ENCODE results near the gene NCCRP1. TPM values are rescaled to one million over a fixed set of nuclear protein-coding genes. Genes with fewer than 3 reads are reported as not detected.

Gene NCCRP1
- total RNA-seq, 1 donor from 2014 or later, result 6.0 TPM

DNA sequence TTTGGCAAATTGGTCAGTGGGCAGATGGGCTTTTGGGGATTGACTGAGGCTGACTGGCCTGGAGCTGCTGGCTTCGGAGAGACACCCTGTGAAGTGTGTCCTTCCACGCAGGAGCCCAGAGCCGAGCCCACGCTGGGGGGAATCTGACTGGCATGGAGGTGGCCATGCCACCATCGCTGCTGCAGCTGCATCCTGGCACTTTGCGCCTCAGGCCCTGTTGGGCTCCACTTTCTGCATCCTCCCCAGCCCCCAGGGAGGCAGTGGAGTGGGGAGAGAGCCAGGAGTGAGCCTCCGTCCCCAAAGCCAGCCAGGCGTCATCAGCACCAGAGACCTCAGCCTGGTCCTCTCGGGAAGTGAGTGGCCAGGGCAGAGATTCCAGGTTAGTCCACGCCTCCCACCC is 17.0 kb upstream of the NCCRP1 start:
- Histone ChIP-seq H3K27me3 (ENCODE audit: control insufficient read depth, insufficient read depth, low read length) (no peaks in the 10 kb centered on the region), H3K4me3 (ENCODE audit: low read depth, low read length) (no peak overlapping the region), H3K36me3 (ENCODE audit: control insufficient read depth, insufficient read depth, low read length) (no peaks in the 10 kb centered on the region)
- TF ChIP-seq, protein P1, sequence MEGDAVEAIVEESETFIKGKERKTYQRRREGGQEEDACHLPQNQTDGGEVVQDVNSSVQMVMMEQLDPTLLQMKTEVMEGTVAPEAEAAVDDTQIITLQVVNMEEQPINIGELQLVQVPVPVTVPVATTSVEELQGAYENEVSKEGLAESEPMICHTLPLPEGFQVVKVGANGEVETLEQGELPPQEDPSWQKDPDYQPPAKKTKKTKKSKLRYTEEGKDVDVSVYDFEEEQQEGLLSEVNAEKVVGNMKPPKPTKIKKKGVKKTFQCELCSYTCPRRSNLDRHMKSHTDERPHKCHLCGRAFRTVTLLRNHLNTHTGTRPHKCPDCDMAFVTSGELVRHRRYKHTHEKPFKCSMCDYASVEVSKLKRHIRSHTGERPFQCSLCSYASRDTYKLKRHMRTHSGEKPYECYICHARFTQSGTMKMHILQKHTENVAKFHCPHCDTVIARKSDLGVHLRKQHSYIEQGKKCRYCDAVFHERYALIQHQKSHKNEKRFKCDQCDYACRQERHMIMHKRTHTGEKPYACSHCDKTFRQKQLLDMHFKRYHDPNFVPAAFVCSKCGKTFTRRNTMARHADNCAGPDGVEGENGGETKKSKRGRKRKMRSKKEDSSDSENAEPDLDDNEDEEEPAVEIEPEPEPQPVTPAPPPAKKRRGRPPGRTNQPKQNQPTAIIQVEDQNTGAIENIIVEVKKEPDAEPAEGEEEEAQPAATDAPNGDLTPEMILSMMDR (IDR thresholded peaks at IDR 0.05; ENCODE audit: insufficient read depth, low read length, poor library complexity, severe bottlenecking), result no peak
- no peak for DNase-seq (ENCODE audit: low read depth)

DNA sequence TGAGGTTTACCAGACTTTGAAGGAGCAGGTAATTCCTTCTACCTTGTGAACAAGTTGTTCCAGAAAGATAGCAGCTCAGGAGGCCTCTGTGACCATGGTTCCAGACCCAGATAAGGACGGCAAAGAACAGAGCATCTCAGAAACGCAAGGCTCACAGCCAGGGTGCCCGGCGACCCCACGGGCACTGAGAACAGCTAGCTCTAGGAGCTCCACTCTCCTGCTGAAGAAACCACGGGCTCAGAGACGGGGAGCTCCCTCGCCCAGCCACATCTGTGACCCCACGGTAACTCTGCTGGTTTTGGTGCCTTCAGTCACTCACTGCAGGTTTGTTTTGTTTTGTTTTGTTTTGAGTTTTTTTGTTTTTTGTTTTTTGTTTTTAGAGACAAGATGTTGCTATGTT is 16.0 kb upstream of the NCCRP1 start:
- no peak overlapping the region for H3K4me3 ChIP-seq (ENCODE audit: low read depth, low read length)
- DNase-seq (ENCODE audit: low read depth), result no peak
- H3K36me3 ChIP-seq (ENCODE audit: control insufficient read depth, insufficient read depth, low read length), result no peaks in the 10 kb centered on the region
- H3K27me3 ChIP-seq (ENCODE audit: control insufficient read depth, insufficient read depth, low read length), result no peaks in the 10 kb centered on the region
- TF ChIP-seq, protein P1 (IDR thresholded peaks at IDR 0.05; ENCODE audit: insufficient read depth, low read length, poor library complexity, severe bottlenecking), result no peak

DNA sequence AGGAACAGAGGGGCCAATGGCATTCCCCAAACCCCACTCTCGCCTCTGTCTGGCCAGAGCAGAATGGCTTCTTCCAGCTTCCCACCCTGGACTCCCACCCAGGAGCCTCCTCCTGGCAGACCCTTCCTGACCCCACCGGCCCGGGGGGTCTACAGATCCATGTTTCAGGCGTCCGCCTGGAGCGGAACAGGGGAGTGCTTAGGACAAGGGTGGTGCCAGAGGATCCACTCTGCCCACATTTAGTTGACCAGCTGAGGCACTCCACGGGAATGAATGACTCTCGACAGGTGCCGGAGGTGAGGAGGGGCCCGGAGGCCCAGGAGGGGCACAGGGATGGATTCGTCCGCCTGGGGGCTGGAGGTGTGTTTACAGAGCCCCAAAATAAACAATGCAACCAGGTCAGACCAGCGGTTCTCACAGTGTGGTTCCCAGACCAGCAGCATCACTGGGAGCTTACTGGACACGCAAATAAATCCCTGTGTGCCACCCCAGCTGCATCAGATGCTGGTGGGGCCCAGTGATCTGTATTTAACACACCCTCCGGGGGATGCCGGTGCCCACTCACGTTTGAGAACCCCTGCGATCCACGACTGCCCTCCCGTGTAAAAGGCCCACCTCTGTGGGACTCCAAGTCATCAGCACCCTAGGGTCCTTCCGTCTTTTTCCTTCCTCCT is 15.1 kb upstream of the NCCRP1 start:
- Histone ChIP-seq H3K36me3 (ENCODE audit: control insufficient read depth, insufficient read depth, low read length) (no peaks in the 10 kb centered on the region), H3K27me3 (ENCODE audit: control insufficient read depth, insufficient read depth, low read length) (no peaks in the 10 kb centered on the region), H3K4me3 (ENCODE audit: low read depth, low read length) (no peak overlapping the region)
- no peak for DNase-seq (ENCODE audit: low read depth)
- TF ChIP-seq, protein P1 (IDR thresholded peaks at IDR 0.05; ENCODE audit: insufficient read depth, low read length, poor library complexity, severe bottlenecking), result no peak

DNA sequence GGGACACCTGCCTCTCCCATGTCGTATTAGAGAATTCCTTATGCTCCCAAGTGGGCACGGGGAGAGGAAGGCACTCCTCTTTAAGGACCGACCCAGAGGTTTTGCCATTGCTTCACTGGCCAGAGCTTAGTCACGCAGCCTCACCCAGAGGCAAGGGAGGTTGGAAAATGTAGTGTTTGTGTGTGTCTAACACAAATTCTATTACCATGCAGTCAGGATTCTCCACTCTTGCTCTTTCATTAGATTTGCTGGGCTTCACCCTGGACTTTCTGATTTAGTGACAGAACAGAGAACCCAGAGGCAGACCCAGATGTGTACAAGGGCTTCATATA is 14.6 kb upstream of the NCCRP1 start:
- Histone ChIP-seq H3K4me3 (ENCODE audit: low read depth, low read length) (no peak overlapping the region), H3K27me3 (ENCODE audit: control insufficient read depth, insufficient read depth, low read length) (no peaks in the 10 kb centered on the region), H3K36me3 (ENCODE audit: control insufficient read depth, insufficient read depth, low read length) (no peaks in the 10 kb centered on the region)
- DNase-seq (ENCODE audit: low read depth), result no peak
- TF ChIP-seq, protein P1 (IDR thresholded peaks at IDR 0.05; ENCODE audit: insufficient read depth, low read length, poor library complexity, severe bottlenecking), result no peak

DNA sequence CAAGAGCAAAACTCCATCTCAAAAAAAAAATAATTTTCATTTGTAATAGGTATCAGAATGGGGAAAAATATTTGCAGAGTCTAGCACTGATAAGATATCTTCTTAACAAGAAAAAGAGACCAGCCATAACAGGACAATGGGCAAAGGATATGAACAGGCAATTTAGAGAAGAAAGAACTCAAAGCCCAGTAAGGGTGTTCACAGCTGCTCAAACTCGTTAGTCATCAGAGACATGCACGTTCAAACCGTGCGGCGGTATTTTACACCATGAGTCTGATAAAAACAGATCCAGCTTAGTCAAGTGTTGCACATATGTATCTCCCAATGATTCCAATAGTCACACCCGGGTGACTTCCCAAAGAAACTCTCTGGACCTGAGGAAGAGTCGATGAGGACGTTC is 13.7 kb upstream of the NCCRP1 start:
- H3K36me3 ChIP-seq (ENCODE audit: control insufficient read depth, insufficient read depth, low read length), result no peaks in the 10 kb centered on the region
- no peak for DNase-seq (ENCODE audit: low read depth)
- H3K27me3 ChIP-seq (ENCODE audit: control insufficient read depth, insufficient read depth, low read length), result no peaks in the 10 kb centered on the region
- TF ChIP-seq, protein P1 (IDR thresholded peaks at IDR 0.05; ENCODE audit: insufficient read depth, low read length, poor library complexity, severe bottlenecking), result no peak
- H3K4me3 ChIP-seq (ENCODE audit: low read depth, low read length), result no peak overlapping the region

DNA sequence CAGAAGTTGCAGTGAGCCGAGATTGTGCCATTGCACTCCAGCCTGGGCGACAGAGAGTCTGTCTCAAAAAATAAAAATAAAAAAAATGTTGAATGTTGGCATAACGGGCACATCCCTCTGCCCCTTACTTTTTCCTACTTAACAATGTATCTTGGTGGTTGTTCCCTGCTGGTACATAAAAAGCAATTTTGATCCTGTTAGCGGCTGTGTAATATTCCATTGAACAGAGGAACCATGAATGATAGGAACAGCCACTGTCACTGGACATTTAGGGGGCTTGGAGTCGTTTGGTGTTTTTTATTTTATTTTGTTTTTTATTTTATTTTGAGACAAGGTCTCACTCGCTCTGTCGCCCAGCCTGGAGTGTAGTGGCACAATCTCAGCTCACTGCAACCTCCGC is 10.4 kb upstream of the NCCRP1 start:
- DNase-seq (ENCODE audit: low read depth), result no peak
- Histone ChIP-seq H3K4me3 (ENCODE audit: low read depth, low read length) (no peak overlapping the region), H3K36me3 (ENCODE audit: control insufficient read depth, insufficient read depth, low read length) (no peaks in the 10 kb centered on the region), H3K27me3 (ENCODE audit: control insufficient read depth, insufficient read depth, low read length) (peaks cover 2% of the 10 kb centered on the region)
- TF ChIP-seq, protein P1 (IDR thresholded peaks at IDR 0.05; ENCODE audit: insufficient read depth, low read length, poor library complexity, severe bottlenecking), result no peak

Data from kidney epithelial cell (primary cell).